ENCODE results near the gene B3GALT5.
"Not testable (repeated sequence)": the region's sequence is repeated elsewhere in the genome, so short reads cannot be mapped to it uniquely, and the experiment has no call there.

Gene B3GALT5

DNA sequence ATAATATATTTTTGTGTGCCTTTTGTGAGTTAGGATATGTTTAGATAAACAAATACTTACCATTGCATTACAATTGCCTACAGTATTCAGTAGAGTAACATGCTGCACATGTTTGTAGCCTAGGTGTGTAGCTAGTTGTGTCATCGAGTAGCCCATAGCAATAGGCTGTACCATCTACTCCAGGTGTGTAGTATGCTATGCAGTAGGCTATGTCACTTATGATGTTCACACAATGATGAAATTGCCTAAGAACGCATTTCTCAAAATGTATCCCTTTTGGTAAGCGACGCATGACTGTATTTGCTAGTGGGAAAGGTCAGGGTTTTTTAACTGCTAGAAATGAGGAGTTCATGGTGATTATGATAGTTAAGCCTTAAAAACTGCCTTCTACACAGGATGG, 30.0 kb upstream of the B3GALT5 start:
- peaks cover 0 to 2% of the 10 kb centered on the region in 2 donors for H3K9me3 ChIP-seq (ENCODE audit: control insufficient read depth in 1 of 2, low read length in 2 of 2)
- no peak overlapping the region for H3K4me3 ChIP-seq (ENCODE audit: low read depth in 1 of 2, low read length in 2 of 2)
- H3K27ac ChIP-seq (ENCODE audit: low read depth, low read length): no peak overlapping the region
- no peaks in the 10 kb centered on the region for H3K36me3 ChIP-seq (ENCODE audit: control insufficient read depth in 1 of 2, insufficient read depth in 2 of 2, low read length in 2 of 2)
- no peaks in the 10 kb centered on the region for H3K27me3 ChIP-seq (ENCODE audit: control insufficient read depth in 1 of 2, insufficient read depth in 2 of 2, low read length in 2 of 2)
- H3K4me1 ChIP-seq (ENCODE audit: control insufficient read depth in 1 of 2, insufficient read depth in 2 of 2, low read length in 2 of 2): peaks cover 5 to 6% of the 10 kb centered on the region in 2 donors
- H3K9ac ChIP-seq (ENCODE audit: low read depth in 1 of 2, low read length in 2 of 2): no peak overlapping the region

DNA sequence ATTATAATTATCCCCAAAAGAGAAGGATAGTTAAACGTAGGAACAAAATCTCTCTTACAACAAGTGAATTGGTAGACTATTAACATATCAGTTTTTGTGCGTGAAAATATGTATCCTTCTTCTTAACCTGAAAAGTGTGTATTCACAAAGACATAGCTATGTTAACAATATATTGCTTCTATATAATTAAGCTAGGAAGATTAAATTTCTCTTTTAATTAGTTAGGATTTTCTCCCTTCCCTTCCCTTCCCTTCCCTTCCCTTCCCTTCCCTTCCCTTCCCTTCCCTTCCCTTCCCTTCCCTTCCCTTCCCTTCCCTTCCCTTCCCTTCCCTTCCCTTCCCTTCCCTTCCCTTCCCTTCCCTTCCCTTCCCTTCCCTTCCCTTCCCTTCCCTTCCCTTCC, 29.2 kb upstream of the B3GALT5 start:
- H3K9me3 ChIP-seq (ENCODE audit: control insufficient read depth in 1 of 2, low read length in 2 of 2); H3K9ac ChIP-seq (ENCODE audit: low read depth in 1 of 2, low read length in 2 of 2); H3K27ac ChIP-seq (ENCODE audit: low read depth, low read length); H3K27me3 ChIP-seq (ENCODE audit: control insufficient read depth in 1 of 2, insufficient read depth in 2 of 2, low read length in 2 of 2); H3K36me3 ChIP-seq (ENCODE audit: control insufficient read depth in 1 of 2, insufficient read depth in 2 of 2, low read length in 2 of 2); H3K4me3 ChIP-seq (ENCODE audit: low read depth in 1 of 2, low read length in 2 of 2); H3K4me1 ChIP-seq (ENCODE audit: control insufficient read depth in 1 of 2, insufficient read depth in 2 of 2, low read length in 2 of 2): not testable (repeated sequence)

DNA sequence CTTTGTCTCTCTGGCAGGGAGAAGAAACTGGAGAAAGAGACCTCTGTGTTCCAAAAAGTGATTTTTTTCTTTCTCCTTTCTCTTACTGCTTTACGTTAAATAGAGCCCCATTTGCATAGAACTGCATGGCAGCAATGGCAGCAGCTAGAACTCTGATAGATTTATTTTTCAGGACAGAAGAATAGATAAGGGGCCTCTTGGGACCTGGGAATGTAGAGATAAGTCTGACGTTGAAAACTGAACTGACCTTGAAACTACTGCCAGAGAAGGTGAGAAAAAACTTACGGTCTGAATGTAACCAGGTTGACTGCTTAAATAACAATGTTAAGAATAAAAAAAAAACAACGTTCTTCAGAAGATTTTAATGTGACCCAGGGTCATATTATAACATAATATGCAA, 25.4 kb upstream of the B3GALT5 start:
- Histone ChIP-seq H3K9ac (ENCODE audit: low read depth in 1 of 2, low read length in 2 of 2) (no peak overlapping the region), H3K4me3 (ENCODE audit: low read depth in 1 of 2, low read length in 2 of 2) (no peak overlapping the region), H3K27me3 (ENCODE audit: control insufficient read depth in 1 of 2, insufficient read depth in 2 of 2, low read length in 2 of 2) (no peaks in the 10 kb centered on the region), H3K9me3 (ENCODE audit: control insufficient read depth in 1 of 2, low read length in 2 of 2) (peaks cover 2 to 9% of the 10 kb centered on the region in 2 donors), H3K36me3 (ENCODE audit: control insufficient read depth in 1 of 2, insufficient read depth in 2 of 2, low read length in 2 of 2) (no peaks in the 10 kb centered on the region), H3K4me1 (ENCODE audit: control insufficient read depth in 1 of 2, insufficient read depth in 2 of 2, low read length in 2 of 2) (no peaks in the 10 kb centered on the region), H3K27ac (ENCODE audit: low read depth, low read length) (no peak overlapping the region)

- Histone ChIP-seq H3K27me3 (ENCODE audit: control insufficient read depth in 1 of 2, insufficient read depth in 2 of 2, low read length in 2 of 2) (no peaks in the 10 kb centered on the region), H3K27ac (ENCODE audit: low read depth, low read length) (no peak overlapping the region), H3K9me3 (ENCODE audit: control insufficient read depth in 1 of 2, low read length in 2 of 2) (peaks cover 2 to 9% of the 10 kb centered on the region in 2 donors), H3K36me3 (ENCODE audit: control insufficient read depth in 1 of 2, insufficient read depth in 2 of 2, low read length in 2 of 2) (no peaks in the 10 kb centered on the region), H3K4me3 (ENCODE audit: low read depth in 1 of 2, low read length in 2 of 2) (no peak overlapping the region), H3K4me1 (ENCODE audit: control insufficient read depth in 1 of 2, insufficient read depth in 2 of 2, low read length in 2 of 2) (no peaks in the 10 kb centered on the region), H3K9ac (ENCODE audit: low read depth in 1 of 2, low read length in 2 of 2) (no peak overlapping the region)
Observed at GRCh38 chr21:39588884-39589283, 23.9 kb upstream of the B3GALT5 start.

- Histone ChIP-seq H3K9me3 (ENCODE audit: control insufficient read depth in 1 of 2, low read length in 2 of 2) (peaks cover 0 to 4% of the 10 kb centered on the region in 2 donors), H3K36me3 (ENCODE audit: control insufficient read depth in 1 of 2, insufficient read depth in 2 of 2, low read length in 2 of 2) (no peaks in the 10 kb centered on the region), H3K27me3 (ENCODE audit: control insufficient read depth in 1 of 2, insufficient read depth in 2 of 2, low read length in 2 of 2) (no peaks in the 10 kb centered on the region), H3K27ac (ENCODE audit: low read depth, low read length) (no peak overlapping the region), H3K9ac (ENCODE audit: low read depth in 1 of 2, low read length in 2 of 2) (no peak overlapping the region), H3K4me1 (ENCODE audit: control insufficient read depth in 1 of 2, insufficient read depth in 2 of 2, low read length in 2 of 2) (no peaks in the 10 kb centered on the region), H3K4me3 (ENCODE audit: low read depth in 1 of 2, low read length in 2 of 2) (no peak overlapping the region)
Observed at GRCh38 chr21:39593522-39593921, 19.2 kb upstream of the B3GALT5 start.

DNA sequence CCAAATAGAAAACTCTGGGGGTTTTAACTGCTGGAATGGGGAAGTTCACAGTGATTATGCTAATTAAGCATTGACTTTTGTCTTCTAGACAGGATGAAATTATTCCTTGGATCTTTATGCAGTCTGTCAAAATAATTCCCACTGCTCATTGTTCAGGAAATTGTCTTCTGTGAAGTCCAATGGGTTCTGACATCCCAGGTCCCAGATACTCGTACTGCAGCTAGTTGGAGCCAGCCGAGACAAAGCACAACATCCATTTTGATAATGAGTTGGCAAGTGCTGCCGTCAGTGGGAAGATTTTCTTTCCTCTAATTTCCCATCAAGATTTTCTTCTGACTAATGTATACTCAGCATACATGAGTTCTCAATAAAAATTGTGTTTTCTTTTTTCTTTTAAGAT, 17.3 kb upstream of the B3GALT5 start:
- no peaks in the 10 kb centered on the region for H3K9me3 ChIP-seq (ENCODE audit: control insufficient read depth in 1 of 2, low read length in 2 of 2)
- no peaks in the 10 kb centered on the region for H3K4me1 ChIP-seq (ENCODE audit: control insufficient read depth in 1 of 2, insufficient read depth in 2 of 2, low read length in 2 of 2)
- no peak overlapping the region for H3K4me3 ChIP-seq (ENCODE audit: low read depth in 1 of 2, low read length in 2 of 2)
- H3K27ac ChIP-seq (ENCODE audit: low read depth, low read length): no peak overlapping the region
- no peaks in the 10 kb centered on the region for H3K27me3 ChIP-seq (ENCODE audit: control insufficient read depth in 1 of 2, insufficient read depth in 2 of 2, low read length in 2 of 2)
- no peaks in the 10 kb centered on the region for H3K36me3 ChIP-seq (ENCODE audit: control insufficient read depth in 1 of 2, insufficient read depth in 2 of 2, low read length in 2 of 2)
- H3K9ac ChIP-seq (ENCODE audit: low read depth in 1 of 2, low read length in 2 of 2): no peak overlapping the region

DNA sequence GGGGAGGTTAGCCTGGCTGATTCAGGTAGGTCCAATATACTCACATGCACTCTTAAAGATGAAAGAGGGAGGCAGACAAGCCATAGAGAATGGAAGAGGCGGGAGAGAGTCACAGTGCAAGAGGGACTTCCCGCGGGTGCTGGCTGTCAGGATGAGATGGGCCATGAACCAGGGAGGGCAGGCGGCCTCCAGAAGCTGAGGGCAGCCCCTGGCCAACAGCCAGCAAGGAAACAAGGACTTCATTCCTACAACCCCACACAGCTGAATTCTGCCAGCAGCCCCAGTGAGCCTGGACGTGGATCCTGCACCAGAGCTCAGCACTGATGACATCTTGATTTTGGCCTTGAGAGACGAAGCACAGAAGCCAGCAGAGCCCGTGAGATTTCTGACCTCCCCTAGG, 15.1 kb upstream of the B3GALT5 start:
- H3K36me3 ChIP-seq (ENCODE audit: control insufficient read depth in 1 of 2, insufficient read depth in 2 of 2, low read length in 2 of 2): no peaks in the 10 kb centered on the region
- H3K27me3 ChIP-seq (ENCODE audit: control insufficient read depth in 1 of 2, insufficient read depth in 2 of 2, low read length in 2 of 2): no peaks in the 10 kb centered on the region
- H3K9me3 ChIP-seq (ENCODE audit: control insufficient read depth in 1 of 2, low read length in 2 of 2): no peaks in the 10 kb centered on the region
- peaks cover 7 to 8% of the 10 kb centered on the region in 2 donors for H3K4me1 ChIP-seq (ENCODE audit: control insufficient read depth in 1 of 2, insufficient read depth in 2 of 2, low read length in 2 of 2)
- no peak overlapping the region for H3K4me3 ChIP-seq (ENCODE audit: low read depth in 1 of 2, low read length in 2 of 2)
- no peak overlapping the region for H3K27ac ChIP-seq (ENCODE audit: low read depth, low read length)
- no peak overlapping the region for H3K9ac ChIP-seq (ENCODE audit: low read depth in 1 of 2, low read length in 2 of 2)

DNA sequence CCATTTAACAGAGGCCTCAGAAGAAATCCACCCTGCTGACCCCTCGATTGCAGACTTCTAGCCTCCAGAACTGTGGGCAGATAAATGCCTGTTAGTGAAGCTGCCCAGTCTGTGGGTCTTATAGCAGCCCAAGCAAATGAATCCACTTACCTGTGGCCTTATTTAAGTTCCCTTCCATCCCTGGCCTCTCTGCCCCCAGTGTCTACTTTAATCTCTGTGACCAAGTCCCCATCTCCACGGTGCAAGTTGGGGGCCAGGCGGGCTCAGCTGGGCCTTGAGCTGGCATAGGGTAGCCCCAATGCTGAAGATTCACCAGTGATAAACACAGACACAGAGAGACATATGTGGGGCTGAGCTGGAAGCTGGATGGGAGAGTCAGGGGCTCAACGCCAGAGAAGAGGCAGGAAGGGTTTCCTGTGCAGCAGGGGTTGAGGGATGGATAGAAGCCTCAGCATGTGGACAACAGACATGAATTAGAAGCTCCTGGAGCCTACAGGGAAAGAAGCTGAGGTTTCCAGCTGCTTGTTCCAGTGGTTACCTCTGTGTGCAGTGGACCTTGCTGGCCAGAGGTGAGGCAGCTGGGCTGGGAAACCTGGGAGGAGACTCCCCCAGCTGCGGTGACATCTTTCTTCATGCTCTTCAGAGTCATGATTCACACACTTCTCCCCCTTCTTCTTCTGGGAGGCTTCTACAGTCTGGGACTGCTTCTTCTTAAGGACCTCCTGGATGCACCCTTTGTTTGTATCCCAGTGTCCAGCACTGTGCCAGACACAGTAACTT, 13.4 kb upstream of the B3GALT5 start:
- H3K4me3 ChIP-seq (ENCODE audit: low read depth in 1 of 2, low read length in 2 of 2): no peak overlapping the region
- no peaks in the 10 kb centered on the region for H3K27me3 ChIP-seq (ENCODE audit: control insufficient read depth in 1 of 2, insufficient read depth in 2 of 2, low read length in 2 of 2)
- H3K9me3 ChIP-seq (ENCODE audit: control insufficient read depth in 1 of 2, low read length in 2 of 2): no peaks in the 10 kb centered on the region
- no peaks in the 10 kb centered on the region for H3K36me3 ChIP-seq (ENCODE audit: control insufficient read depth in 1 of 2, insufficient read depth in 2 of 2, low read length in 2 of 2)
- H3K27ac ChIP-seq (ENCODE audit: low read depth, low read length): no peak overlapping the region
- peaks cover 8 to 10% of the 10 kb centered on the region in 2 donors for H3K4me1 ChIP-seq (ENCODE audit: control insufficient read depth in 1 of 2, insufficient read depth in 2 of 2, low read length in 2 of 2)
- H3K9ac ChIP-seq (ENCODE audit: low read depth in 1 of 2, low read length in 2 of 2): no peak overlapping the region

DNA sequence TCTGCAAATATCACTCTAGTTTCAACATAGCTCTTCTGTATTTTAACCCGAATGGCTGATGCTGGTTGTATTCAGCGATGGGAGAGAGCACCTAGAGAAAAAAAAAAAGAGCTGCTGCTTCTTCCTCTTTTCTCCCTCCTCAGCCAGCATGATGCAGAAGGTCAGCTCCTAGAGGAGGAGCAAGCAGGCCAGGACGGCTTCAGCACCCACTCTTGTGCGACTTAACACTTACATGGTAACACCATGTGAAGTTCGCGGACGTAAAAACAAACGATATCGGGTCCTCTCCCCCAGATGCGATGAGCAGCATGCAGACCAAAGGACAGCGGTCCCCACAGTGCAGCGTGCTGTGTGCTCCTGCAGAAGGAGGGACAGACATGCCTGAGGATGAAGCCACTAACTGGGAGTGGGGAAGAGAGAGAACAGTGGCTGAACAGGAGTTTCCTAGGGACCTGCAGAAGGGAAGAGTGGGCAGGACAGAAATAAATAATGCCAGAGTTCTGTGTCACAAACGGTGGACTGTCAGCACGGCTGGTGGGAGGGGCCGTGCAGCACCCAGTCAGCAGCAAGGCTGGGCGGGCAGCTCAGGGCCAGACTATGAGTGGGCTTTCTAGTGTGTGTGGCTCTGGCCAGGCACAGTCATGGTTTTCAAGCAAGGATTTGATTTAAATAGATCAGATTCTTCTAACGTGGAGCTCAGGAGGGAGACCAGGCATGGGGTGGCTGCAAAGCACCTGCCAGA, 11.4 kb upstream of the B3GALT5 start:
- no peaks in the 10 kb centered on the region for H3K27me3 ChIP-seq (ENCODE audit: control insufficient read depth in 1 of 2, insufficient read depth in 2 of 2, low read length in 2 of 2)
- no peak overlapping the region for H3K4me3 ChIP-seq (ENCODE audit: low read depth in 1 of 2, low read length in 2 of 2)
- no peak overlapping the region for H3K27ac ChIP-seq (ENCODE audit: low read depth, low read length)
- no peaks in the 10 kb centered on the region for H3K36me3 ChIP-seq (ENCODE audit: control insufficient read depth in 1 of 2, insufficient read depth in 2 of 2, low read length in 2 of 2)
- no peak overlapping the region for H3K9ac ChIP-seq (ENCODE audit: low read depth in 1 of 2, low read length in 2 of 2)
- H3K4me1 ChIP-seq (ENCODE audit: control insufficient read depth in 1 of 2, insufficient read depth in 2 of 2, low read length in 2 of 2): peaks cover 8 to 10% of the 10 kb centered on the region in 2 donors
- no peaks in the 10 kb centered on the region for H3K9me3 ChIP-seq (ENCODE audit: control insufficient read depth in 1 of 2, low read length in 2 of 2)

- H3K27ac ChIP-seq (ENCODE audit: low read depth, low read length): no peak overlapping the region
- no peak overlapping the region for H3K9ac ChIP-seq (ENCODE audit: low read depth in 1 of 2, low read length in 2 of 2)
- H3K27me3 ChIP-seq (ENCODE audit: control insufficient read depth in 1 of 2, insufficient read depth in 2 of 2, low read length in 2 of 2): no peaks in the 10 kb centered on the region
- no peak overlapping the region for H3K4me3 ChIP-seq (ENCODE audit: low read depth in 1 of 2, low read length in 2 of 2)
- H3K9me3 ChIP-seq (ENCODE audit: control insufficient read depth in 1 of 2, low read length in 2 of 2): no peaks in the 10 kb centered on the region
- peaks cover 8 to 10% of the 10 kb centered on the region in 2 donors for H3K4me1 ChIP-seq (ENCODE audit: control insufficient read depth in 1 of 2, insufficient read depth in 2 of 2, low read length in 2 of 2)
- H3K36me3 ChIP-seq (ENCODE audit: control insufficient read depth in 1 of 2, insufficient read depth in 2 of 2, low read length in 2 of 2): no peaks in the 10 kb centered on the region
Observed at GRCh38 chr21:39602076-39602689, 10.6 kb upstream of the B3GALT5 start.
